Type B pancreatic cell (in vitro differentiated cells): Measurements from ENCODE around the gene RTP1. TPM values are rescaled to one million over a fixed set of nuclear protein-coding genes. Genes with fewer than 3 reads are reported as not detected.
"Not testable (repeated sequence)": the region's sequence is repeated elsewhere in the genome, so short reads cannot be mapped to it uniquely, and the experiment has no call there.

Source experiments
- DNase-seq: peaks from one replicate; pipeline ENCODE4 v3.0.0; 2021; ENCODE audit warnings: mixed read lengths; ENCODE audit not compliant: unreplicated experiment; ENCODE audit errors: extremely low spot score
- H3K27ac Mint-ChIP-seq: 2 replicates; pipeline ENCODE4 v1.8.0; 2021; ENCODE audit warnings: mild to moderate bottlenecking, mixed read lengths
- H3K27me3 Mint-ChIP-seq: 2 replicates; pipeline ENCODE4 v1.8.0; 2021; ENCODE audit warnings: mixed read lengths
- H3K36me3 Mint-ChIP-seq: 2 replicates; pipeline ENCODE4 v1.8.0; 2021; ENCODE audit warnings: mixed read lengths
- H3K4me1 Mint-ChIP-seq: one replicate; pipeline ENCODE4 v1.8.0; 2021; ENCODE audit warnings: mixed read lengths; ENCODE audit not compliant: unreplicated experiment
- H3K4me3 Mint-ChIP-seq: 2 replicates; pipeline ENCODE4 v1.8.0; 2021; ENCODE audit warnings: mild to moderate bottlenecking, mixed read lengths
- H3K9me3 Mint-ChIP-seq: 2 replicates; pipeline ENCODE4 v1.8.0; 2021; ENCODE audit warnings: mixed read lengths
- CTCF ChIP-seq: fragments of 200-600 bp; sonication (generic); conservative IDR thresholded peaks from 2 replicates; pipeline ENCODE4 v1.5.0; 2021; ENCODE audit warnings: antibody characterized with exemption, mild to moderate bottlenecking
- total RNA-seq: library from RNA; stranded (reverse); gene quantifications from 2 replicates; pipeline ENCODE4 v1.2.1, GENCODE V29; 2021; ENCODE audit warnings: low replicate concordance

RTP1 gene
- total RNA-seq, 1 donor from 2014 or later = not detected

- H3K4me3 Mint-ChIP-seq = no peak overlapping the region
- H3K9me3 Mint-ChIP-seq = no peaks in the 10 kb centered on the region
- H3K27ac Mint-ChIP-seq = no peak overlapping the region
- H3K36me3 Mint-ChIP-seq = no peaks in the 10 kb centered on the region
- H3K27me3 Mint-ChIP-seq = peaks cover 24% of the 10 kb centered on the region
- DNase-seq = no peak
- no peak for TF ChIP-seq CTCF
- no peaks in the 10 kb centered on the region for H3K4me1 Mint-ChIP-seq
These were observed 31.5 kb downstream of the RTP1 start for GRCh38 chr3:187228740-187229139.

GRCh38 chr3:187230011-187230410 lies 32.7 kb downstream of the RTP1 start:
- Mint-ChIP-seq H3K4me1 (no peaks in the 10 kb centered on the region), H3K36me3 (no peaks in the 10 kb centered on the region)
- no peak for TF ChIP-seq CTCF

GRCh38 chr3:187236962-187237361 lies 39.7 kb downstream of the RTP1 start:
- H3K27ac Mint-ChIP-seq = no peak overlapping the region
- H3K36me3 Mint-ChIP-seq = no peaks in the 10 kb centered on the region
- no peak overlapping the region for H3K4me3 Mint-ChIP-seq

More at GRCh38 chr3:187230011-187230410, 32.7 kb downstream of the RTP1 start:
- H3K9me3 Mint-ChIP-seq = no peaks in the 10 kb centered on the region
- no peak for DNase-seq
- H3K27ac Mint-ChIP-seq = no peak overlapping the region
- no peak overlapping the region for H3K4me3 Mint-ChIP-seq
- H3K27me3 Mint-ChIP-seq = peaks cover 24% of the 10 kb centered on the region

GRCh38 chr3:187237741-187238140 lies 40.5 kb downstream of the RTP1 start:
- H3K36me3 Mint-ChIP-seq = no peaks in the 10 kb centered on the region
- H3K27me3 Mint-ChIP-seq = peaks cover 3% of the 10 kb centered on the region
- no peak for DNase-seq
- H3K27ac Mint-ChIP-seq = no peak overlapping the region
- no peak overlapping the region for H3K4me3 Mint-ChIP-seq
- no peaks in the 10 kb centered on the region for H3K4me1 Mint-ChIP-seq
- peaks cover 4% of the 10 kb centered on the region for H3K9me3 Mint-ChIP-seq
- no peak for TF ChIP-seq CTCF

More at GRCh38 chr3:187236962-187237361, 39.7 kb downstream of the RTP1 start:
- DNase-seq = no peak
- Mint-ChIP-seq H3K27me3 (peaks cover 3% of the 10 kb centered on the region), H3K9me3 (peaks cover 4% of the 10 kb centered on the region), H3K4me1 (no peaks in the 10 kb centered on the region)
- TF ChIP-seq CTCF = no peak

GRCh38 chr3:187238239-187238638 lies 41.0 kb downstream of the RTP1 start:
- no peak overlapping the region for H3K4me3 Mint-ChIP-seq
- H3K4me1 Mint-ChIP-seq = no peaks in the 10 kb centered on the region
- no peak for TF ChIP-seq CTCF
- no peak for DNase-seq
- H3K27ac Mint-ChIP-seq = no peak overlapping the region
- peaks cover 3% of the 10 kb centered on the region for H3K27me3 Mint-ChIP-seq
- no peaks in the 10 kb centered on the region for H3K36me3 Mint-ChIP-seq
- H3K9me3 Mint-ChIP-seq = peaks cover 4% of the 10 kb centered on the region

- not testable (repeated sequence) for H3K27ac Mint-ChIP-seq, DNase-seq, H3K27me3 Mint-ChIP-seq, H3K4me1 Mint-ChIP-seq, H3K4me3 Mint-ChIP-seq, H3K36me3 Mint-ChIP-seq, H3K9me3 Mint-ChIP-seq
These were observed 41.5 kb downstream of the RTP1 start for GRCh38 chr3:187238835-187239234.
